Measurements from ENCODE around the gene STPG1. TPM values are rescaled to one million over a fixed set of nuclear protein-coding genes. Genes with fewer than 3 reads are reported as not detected.

Gene STPG1
- total RNA-seq, 1 donor from 2014 or later = 16.7 TPM

DNA sequence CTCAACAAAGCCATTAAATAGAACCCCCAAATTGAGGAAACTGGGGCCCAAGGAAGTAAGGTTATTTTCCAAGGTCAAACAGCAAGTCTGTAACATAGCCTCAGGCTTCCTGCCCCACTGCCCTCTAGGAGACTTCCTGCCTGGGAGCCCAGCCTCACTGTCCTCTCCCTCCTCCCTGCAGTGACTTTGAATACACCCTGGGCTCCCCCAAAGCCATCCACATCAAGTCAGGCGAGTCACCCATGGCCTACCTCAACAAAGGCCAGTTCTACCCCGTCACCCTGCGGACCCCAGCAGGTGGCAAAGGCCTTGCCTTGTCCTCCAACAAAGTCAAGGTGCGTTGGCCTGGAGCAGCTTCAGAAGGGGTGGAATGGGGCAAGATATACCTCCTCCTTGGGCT, 76.1 kb downstream of the STPG1 start:
- TF ChIP-seq, protein P1, sequence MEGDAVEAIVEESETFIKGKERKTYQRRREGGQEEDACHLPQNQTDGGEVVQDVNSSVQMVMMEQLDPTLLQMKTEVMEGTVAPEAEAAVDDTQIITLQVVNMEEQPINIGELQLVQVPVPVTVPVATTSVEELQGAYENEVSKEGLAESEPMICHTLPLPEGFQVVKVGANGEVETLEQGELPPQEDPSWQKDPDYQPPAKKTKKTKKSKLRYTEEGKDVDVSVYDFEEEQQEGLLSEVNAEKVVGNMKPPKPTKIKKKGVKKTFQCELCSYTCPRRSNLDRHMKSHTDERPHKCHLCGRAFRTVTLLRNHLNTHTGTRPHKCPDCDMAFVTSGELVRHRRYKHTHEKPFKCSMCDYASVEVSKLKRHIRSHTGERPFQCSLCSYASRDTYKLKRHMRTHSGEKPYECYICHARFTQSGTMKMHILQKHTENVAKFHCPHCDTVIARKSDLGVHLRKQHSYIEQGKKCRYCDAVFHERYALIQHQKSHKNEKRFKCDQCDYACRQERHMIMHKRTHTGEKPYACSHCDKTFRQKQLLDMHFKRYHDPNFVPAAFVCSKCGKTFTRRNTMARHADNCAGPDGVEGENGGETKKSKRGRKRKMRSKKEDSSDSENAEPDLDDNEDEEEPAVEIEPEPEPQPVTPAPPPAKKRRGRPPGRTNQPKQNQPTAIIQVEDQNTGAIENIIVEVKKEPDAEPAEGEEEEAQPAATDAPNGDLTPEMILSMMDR (IDR thresholded peaks at IDR 0.05; ENCODE audit: unreplicated experiment) = no peak
- no peak for DNase-seq (ENCODE audit: low spot score, unreplicated experiment)
- H3K4me3 Mint-ChIP-seq (ENCODE audit: low read depth) = no peak overlapping the region
- H3K27me3 Mint-ChIP-seq = no peaks in the 10 kb centered on the region
- no peak overlapping the region for H3K27ac Mint-ChIP-seq
- no peaks in the 10 kb centered on the region for H3K9me3 Mint-ChIP-seq (ENCODE audit: low read depth)
- no peaks in the 10 kb centered on the region for H3K36me3 Mint-ChIP-seq (ENCODE audit: insufficient read depth)
- no peaks in the 10 kb centered on the region for H3K4me1 Mint-ChIP-seq (ENCODE audit: low read depth)

DNA sequence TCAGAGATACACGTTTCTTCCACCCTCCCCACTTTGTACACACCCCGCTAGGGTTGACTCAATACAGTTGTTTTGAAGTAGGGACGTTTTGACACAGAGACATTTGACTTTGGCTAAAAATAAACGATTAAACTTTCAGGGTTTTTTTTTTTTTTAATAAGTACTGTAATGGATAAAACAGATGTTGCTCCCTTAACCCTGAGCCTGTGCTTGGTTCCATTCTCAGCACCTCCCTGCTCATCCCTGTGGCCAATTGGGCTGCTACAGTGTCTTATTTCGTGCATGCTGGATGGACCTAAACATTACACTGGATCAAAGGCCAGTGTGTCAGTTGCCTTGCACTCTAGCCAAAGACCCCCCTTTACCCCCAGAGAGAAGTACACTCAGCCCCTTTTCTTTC, 77.5 kb downstream of the STPG1 start:
- H3K27ac Mint-ChIP-seq = no peak overlapping the region
- no peaks in the 10 kb centered on the region for H3K27me3 Mint-ChIP-seq
- H3K4me1 Mint-ChIP-seq (ENCODE audit: low read depth) = no peaks in the 10 kb centered on the region
- TF ChIP-seq, protein P1 (IDR thresholded peaks at IDR 0.05; ENCODE audit: unreplicated experiment) = no peak
- peaks cover 1% of the 10 kb centered on the region for H3K36me3 Mint-ChIP-seq (ENCODE audit: insufficient read depth)
- H3K9me3 Mint-ChIP-seq (ENCODE audit: low read depth) = no peaks in the 10 kb centered on the region
- no peak for DNase-seq (ENCODE audit: low spot score, unreplicated experiment)
- H3K4me3 Mint-ChIP-seq (ENCODE audit: low read depth) = no peak overlapping the region

DNA sequence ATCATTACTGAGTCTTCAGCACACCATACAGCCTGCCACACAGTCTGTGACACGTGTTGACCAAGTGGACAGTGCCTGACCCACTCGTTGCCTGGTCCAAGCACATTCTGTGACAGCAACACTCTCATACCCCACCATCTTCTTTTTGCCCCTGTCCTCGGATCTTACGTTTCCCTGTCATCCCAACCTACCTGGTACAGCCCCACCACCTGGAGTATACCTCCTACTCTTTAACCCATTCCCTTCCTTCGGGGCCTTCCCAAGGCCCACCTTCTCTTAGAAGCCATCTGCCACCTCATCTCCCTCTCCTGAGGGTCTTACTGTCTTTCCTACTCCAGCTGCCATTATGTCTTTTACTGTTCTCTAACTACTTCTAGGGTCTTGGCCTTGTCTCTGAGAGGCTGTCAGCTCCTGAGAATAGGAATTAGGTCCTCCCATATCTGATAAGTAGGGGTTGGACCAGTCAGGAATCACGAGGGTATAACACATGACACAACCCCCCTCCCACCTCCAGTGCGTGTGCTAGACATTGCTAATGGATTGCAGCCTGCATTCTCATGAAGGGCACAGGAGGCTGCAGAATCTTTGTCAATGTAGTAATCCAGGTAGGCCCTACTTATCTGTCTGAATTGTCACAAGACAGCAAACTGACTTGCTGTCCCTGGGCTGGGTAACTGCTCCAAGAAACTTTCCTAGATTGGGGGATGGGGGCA, 81.5 kb downstream of the STPG1 start:
- peaks cover 7% of the 10 kb centered on the region for H3K27me3 Mint-ChIP-seq
- H3K4me1 Mint-ChIP-seq (ENCODE audit: low read depth) = no peaks in the 10 kb centered on the region
- DNase-seq (ENCODE audit: low spot score, unreplicated experiment) = no peak
- TF ChIP-seq, protein P1 (IDR thresholded peaks at IDR 0.05; ENCODE audit: unreplicated experiment) = no peak
- H3K4me3 Mint-ChIP-seq (ENCODE audit: low read depth) = no peak overlapping the region
- peaks cover 1% of the 10 kb centered on the region for H3K36me3 Mint-ChIP-seq (ENCODE audit: insufficient read depth)
- peak overlapping the region; percentile 10 for H3K27ac Mint-ChIP-seq
- no peaks in the 10 kb centered on the region for H3K9me3 Mint-ChIP-seq (ENCODE audit: low read depth)

DNA sequence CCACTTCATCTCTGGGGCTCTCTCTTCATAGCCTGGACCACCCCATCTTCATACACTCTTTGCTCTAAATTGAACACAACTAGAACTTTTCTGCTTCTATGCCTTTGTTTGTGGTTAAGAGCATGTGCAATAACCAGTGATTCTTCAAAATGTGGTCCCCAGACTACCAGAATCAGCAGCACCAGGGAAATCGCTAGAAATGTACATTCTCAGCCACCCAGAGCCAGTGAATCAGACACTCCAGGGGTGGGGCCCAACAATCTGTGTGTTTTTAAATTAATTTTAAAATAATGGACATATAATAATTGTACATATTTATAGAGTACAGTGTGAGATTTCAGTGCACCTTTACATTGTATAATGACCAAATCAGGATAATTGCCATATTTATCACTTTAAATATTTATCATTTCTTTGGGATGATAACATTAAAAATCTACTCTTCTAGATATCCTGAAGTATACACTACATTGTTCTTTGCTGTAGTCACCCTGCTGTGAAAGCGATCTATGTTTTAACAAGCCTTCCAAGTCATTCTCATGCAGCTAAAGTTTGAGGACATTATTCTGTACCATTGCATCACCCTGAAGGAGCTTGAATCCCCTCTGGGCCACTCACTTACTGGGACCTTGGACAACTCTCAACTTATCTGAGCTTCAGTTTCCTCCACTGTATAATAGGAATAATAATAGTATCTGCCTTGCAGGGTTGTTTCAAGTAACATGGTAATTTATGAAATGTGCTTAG, 83.6 kb downstream of the STPG1 start:
- Mint-ChIP-seq H3K9me3 (ENCODE audit: low read depth) (no peaks in the 10 kb centered on the region), H3K27ac (no peak overlapping the region), H3K4me3 (ENCODE audit: low read depth) (no peak overlapping the region), H3K27me3 (peaks cover 16% of the 10 kb centered on the region), H3K36me3 (ENCODE audit: insufficient read depth) (peaks cover 1% of the 10 kb centered on the region), H3K4me1 (ENCODE audit: low read depth) (peaks cover 3% of the 10 kb centered on the region)
- no peak for DNase-seq (ENCODE audit: low spot score, unreplicated experiment)
- TF ChIP-seq, protein P1 (IDR thresholded peaks at IDR 0.05; ENCODE audit: unreplicated experiment) = no peak

DNA sequence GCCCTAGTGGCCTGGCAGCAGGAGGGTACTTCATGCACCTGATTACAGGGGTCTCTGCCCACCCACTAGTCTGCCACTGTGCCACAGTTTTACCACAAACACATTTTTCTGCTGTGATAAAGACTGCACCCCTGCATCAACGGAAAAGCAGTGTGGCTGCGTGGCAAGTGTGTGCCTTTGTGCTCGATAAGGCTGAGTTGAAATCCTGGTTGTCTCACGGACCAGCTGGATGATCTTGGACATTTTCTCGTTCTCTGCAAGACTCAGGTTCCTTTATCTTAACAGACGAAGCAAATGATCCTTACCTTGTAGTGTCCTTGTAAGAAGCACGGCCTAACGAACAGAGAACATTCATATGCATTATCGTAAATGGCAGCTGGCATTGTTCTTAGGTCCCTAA, 84.3 kb downstream of the STPG1 start:
- Mint-ChIP-seq H3K4me1 (ENCODE audit: low read depth) (peaks cover 7% of the 10 kb centered on the region), H3K36me3 (ENCODE audit: insufficient read depth) (peaks cover 1% of the 10 kb centered on the region), H3K27me3 (peaks cover 16% of the 10 kb centered on the region), H3K9me3 (ENCODE audit: low read depth) (no peaks in the 10 kb centered on the region), H3K4me3 (ENCODE audit: low read depth) (no peak overlapping the region), H3K27ac (no peak overlapping the region)
- no peak for DNase-seq (ENCODE audit: low spot score, unreplicated experiment)
- TF ChIP-seq, protein P1 (IDR thresholded peaks at IDR 0.05; ENCODE audit: unreplicated experiment) = no peak
